NCI-H2081 treated with DMSO at 0.1 percent for 48 hours (cell line): Measurements from ENCODE around the gene AQP10.
"Not testable (repeated sequence)": the region's sequence is repeated elsewhere in the genome, so short reads cannot be mapped to it uniquely, and the experiment has no call there.

Source experiments
- DNase-seq: peaks from one replicate; lab custom pipeline; 2025; lab: John Stamatoyannopoulos, UW

Gene AQP10

GRCh38 chr1:154320882-154321608 lies at the start of gene AQP10:
TSS of gene AQP10 (plus strand) at chr1:154321093. CDS start at chr1:154321156, 63 bp downstream.
- DNase-seq, result no peak

GRCh38 chr1:154272217-154272998 lies 48.5 kb upstream of the AQP10 start, which contains the start of gene HAX1:
TSS of gene HAX1 (plus strand) at chr1:154272629. CDS start at chr1:154272724, 95 bp downstream.
- peak; percentile 86 for DNase-seq

GRCh38 chr1:154272999-154273563 lies 47.8 kb upstream of the AQP10 start:
- DNase-seq, result no peak

GRCh38 chr1:154276797-154277196 lies 44.1 kb upstream of the AQP10 start:
- DNase-seq, result no peak

GRCh38 chr1:154287591-154287990 lies 33.3 kb upstream of the AQP10 start:
- not testable (repeated sequence) for DNase-seq

GRCh38 chr1:154288661-154289060 lies 32.2 kb upstream of the AQP10 start:
- no peak for DNase-seq

- no peak for DNase-seq
Observed at GRCh38 chr1:154290921-154291320, 30.0 kb upstream of the AQP10 start.

GRCh38 chr1:154295408-154296235 lies 25.3 kb upstream of the AQP10 start:
- no peak for DNase-seq

- no peak for DNase-seq
Observed at GRCh38 chr1:154301582-154301981, 19.3 kb upstream of the AQP10 start.

- DNase-seq, result no peak
Observed at GRCh38 chr1:154304664-154305337, 16.1 kb upstream of the AQP10 start.

- no peak for DNase-seq
Observed at GRCh38 chr1:154306151-154306550, 14.7 kb upstream of the AQP10 start.

- DNase-seq, result not testable (repeated sequence)
Observed at GRCh38 chr1:154307670-154308270, 13.1 kb upstream of the AQP10 start.

- DNase-seq, result not testable (repeated sequence)
Observed at GRCh38 chr1:154309136-154309535, 11.8 kb upstream of the AQP10 start.

GRCh38 chr1:154312229-154313065 lies 8.4 kb upstream of the AQP10 start:
- DNase-seq, result not testable (repeated sequence)

- DNase-seq, result no peak
Observed at GRCh38 chr1:154313066-154313356, 7.9 kb upstream of the AQP10 start.

GRCh38 chr1:154314226-154314625 lies 6.7 kb upstream of the AQP10 start:
- not testable (repeated sequence) for DNase-seq

- DNase-seq, result no peak
Observed at GRCh38 chr1:154316704-154317103, 4.2 kb upstream of the AQP10 start.

GRCh38 chr1:154318386-154318785 lies 2.5 kb upstream of the AQP10 start:
- no peak for DNase-seq

- not testable (repeated sequence) for DNase-seq
Observed at GRCh38 chr1:154321609-154321934, 679 bp downstream of the AQP10 start.

GRCh38 chr1:154323493-154323892 lies 2.6 kb downstream of the AQP10 start:
- no peak for DNase-seq
